ENCODE results near the gene CREB3L4. TPM values are rescaled to one million over a fixed set of nuclear protein-coding genes. Genes with fewer than 3 reads are reported as not detected.

Gene CREB3L4
- total RNA-seq, 2 experiments from 2014 or later: 17.0 to 28.2 TPM

DNA sequence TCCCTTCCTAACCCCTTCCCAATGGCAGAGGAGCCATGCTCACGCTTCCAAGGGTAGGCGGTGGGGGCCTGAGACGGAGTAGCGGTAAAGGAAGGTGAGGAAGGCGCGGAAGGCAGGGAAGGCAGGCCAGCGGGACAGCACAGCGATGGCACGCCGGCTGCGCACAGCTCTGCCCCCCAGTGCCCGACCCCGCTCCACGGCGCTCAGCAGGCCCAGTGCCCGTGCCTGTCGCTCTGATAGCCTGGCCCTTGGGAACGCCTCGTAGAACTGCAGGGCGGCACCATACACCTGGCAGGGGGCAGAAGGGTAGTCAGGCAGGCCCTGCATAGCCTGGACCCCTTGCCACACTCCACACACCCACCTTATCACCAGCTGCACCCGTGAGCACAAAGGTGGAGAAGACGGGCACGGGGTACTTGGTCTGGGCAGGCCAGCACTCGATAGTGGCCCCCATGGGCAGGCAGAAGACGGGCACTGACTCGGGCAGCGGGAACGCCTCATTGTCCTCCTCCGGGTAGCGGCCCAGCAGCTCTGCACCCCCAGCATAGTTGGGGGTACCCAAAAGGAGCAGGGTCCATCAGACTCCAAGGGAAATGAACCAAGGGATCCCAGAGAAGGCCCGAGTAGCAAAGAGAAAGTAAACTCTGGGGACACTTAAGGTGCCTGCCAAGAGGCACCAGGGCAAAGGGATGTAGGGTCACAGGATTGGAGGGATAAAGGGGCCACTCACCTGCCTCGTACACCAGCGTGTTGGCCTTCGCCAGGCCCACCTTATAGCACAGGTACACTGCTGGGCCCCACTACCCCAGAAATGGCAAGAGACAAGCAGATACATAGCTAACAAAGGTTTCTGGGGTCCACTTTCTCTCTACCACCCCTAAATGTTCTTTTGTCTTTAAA lies 25.6 kb upstream of the CREB3L4 start:
- H3K27ac ChIP-seq (ENCODE audit: low read depth, low read length, poor library complexity, severe bottlenecking): no peak overlapping the region
- peaks cover 69% of the 10 kb centered on the region for H3K36me3 ChIP-seq (ENCODE audit: insufficient read depth, low read length)
- no peaks in the 10 kb centered on the region for H3K9me2 ChIP-seq (ENCODE audit: insufficient read depth, low read length)
- H3K4me2 ChIP-seq (ENCODE audit: low read length): no peak overlapping the region
- ChIA-PET CTCF (ENCODE audit: unreplicated experiment) (no interaction called here), POLR2A (no interaction called here)
- H3K79me2 ChIP-seq (ENCODE audit: insufficient read depth, low read depth, low read length): peaks cover 20% of the 10 kb centered on the region
- peaks cover 20% of the 10 kb centered on the region for H3K4me1 ChIP-seq (ENCODE audit: insufficient read depth, low read length, poor library complexity, severe bottlenecking)
- no peak overlapping the region for H3K4me3 ChIP-seq (ENCODE audit: low read depth, low read length, poor library complexity, severe bottlenecking)
- BruUV-seq (replicated peaks): no TSS peak
- no peaks in the 10 kb centered on the region for H4K20me1 ChIP-seq (ENCODE audit: insufficient read depth, low read length)
- H3K9me3 ChIP-seq (ENCODE audit: low read length): no peaks in the 10 kb centered on the region
- no peak for TF ChIP-seq EZH2phosphoT487 (IDR thresholded peaks at IDR 0.05; ENCODE audit: borderline replicate concordance, low read depth, low read length)
- TF ChIP-seq, protein P1, sequence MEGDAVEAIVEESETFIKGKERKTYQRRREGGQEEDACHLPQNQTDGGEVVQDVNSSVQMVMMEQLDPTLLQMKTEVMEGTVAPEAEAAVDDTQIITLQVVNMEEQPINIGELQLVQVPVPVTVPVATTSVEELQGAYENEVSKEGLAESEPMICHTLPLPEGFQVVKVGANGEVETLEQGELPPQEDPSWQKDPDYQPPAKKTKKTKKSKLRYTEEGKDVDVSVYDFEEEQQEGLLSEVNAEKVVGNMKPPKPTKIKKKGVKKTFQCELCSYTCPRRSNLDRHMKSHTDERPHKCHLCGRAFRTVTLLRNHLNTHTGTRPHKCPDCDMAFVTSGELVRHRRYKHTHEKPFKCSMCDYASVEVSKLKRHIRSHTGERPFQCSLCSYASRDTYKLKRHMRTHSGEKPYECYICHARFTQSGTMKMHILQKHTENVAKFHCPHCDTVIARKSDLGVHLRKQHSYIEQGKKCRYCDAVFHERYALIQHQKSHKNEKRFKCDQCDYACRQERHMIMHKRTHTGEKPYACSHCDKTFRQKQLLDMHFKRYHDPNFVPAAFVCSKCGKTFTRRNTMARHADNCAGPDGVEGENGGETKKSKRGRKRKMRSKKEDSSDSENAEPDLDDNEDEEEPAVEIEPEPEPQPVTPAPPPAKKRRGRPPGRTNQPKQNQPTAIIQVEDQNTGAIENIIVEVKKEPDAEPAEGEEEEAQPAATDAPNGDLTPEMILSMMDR (conservative IDR thresholded peaks at IDR 0.05; ENCODE audit: low read length): no peak
- DNase-seq (ENCODE audit: low spot score): no peak
- intact Hi-C loops (cut with micrococcal nuclease; ENCODE audit: unreplicated experiment): no loop called here
- H2AFZ ChIP-seq (ENCODE audit: low read length): no peak overlapping the region

DNA sequence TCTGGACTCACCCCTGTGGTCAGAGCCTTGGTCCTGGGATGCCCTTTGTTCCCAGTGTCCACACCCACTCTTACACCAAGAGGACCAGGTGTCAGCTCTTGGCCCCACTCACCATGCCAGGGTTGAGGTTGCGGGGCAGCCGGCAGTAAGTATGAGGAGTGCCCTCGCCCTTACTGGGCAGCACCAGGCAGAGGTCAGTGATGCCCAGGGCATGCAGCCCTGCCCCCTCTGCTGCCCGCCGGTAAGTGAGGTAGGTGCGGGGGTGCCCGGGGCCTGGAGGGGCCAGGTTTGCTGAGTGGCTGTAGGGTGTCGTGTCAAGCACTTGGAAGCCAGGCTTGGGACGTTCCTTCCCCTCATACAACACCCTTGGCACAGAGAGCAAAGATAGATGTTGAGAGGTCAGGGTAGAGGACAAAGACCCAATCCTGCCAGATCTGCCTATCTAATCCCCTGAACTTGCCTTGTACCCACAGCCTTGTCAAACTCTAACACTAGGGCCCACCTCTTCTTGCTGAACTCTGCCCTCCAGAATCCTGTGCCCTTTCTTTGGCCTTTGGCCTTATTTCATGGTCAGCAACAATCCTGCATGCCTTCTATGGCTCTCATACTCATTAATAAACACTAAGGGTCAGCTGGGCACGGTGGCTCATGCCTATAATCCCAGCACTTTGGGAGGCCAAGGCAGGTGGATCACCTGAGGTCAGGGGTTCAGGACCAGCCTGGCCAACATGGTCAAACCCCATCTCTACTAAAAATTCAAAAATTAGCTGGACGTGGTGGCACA lies 24.7 kb upstream of the CREB3L4 start:
- no peak for TF ChIP-seq EZH2phosphoT487 (IDR thresholded peaks at IDR 0.05; ENCODE audit: borderline replicate concordance, low read depth, low read length)
- TF ChIP-seq, protein P1 (conservative IDR thresholded peaks at IDR 0.05; ENCODE audit: low read length): no peak
- no peak for DNase-seq (ENCODE audit: low spot score)
- Histone ChIP-seq H3K9me3 (ENCODE audit: low read length) (no peaks in the 10 kb centered on the region), H3K79me2 (ENCODE audit: insufficient read depth, low read depth, low read length) (peaks cover 20% of the 10 kb centered on the region), H3K27ac (ENCODE audit: low read depth, low read length, poor library complexity, severe bottlenecking) (no peak overlapping the region), H3K4me2 (ENCODE audit: low read length) (no peak overlapping the region), H4K20me1 (ENCODE audit: insufficient read depth, low read length) (no peaks in the 10 kb centered on the region), H2AFZ (ENCODE audit: low read length) (no peak overlapping the region), H3K4me1 (ENCODE audit: insufficient read depth, low read length, poor library complexity, severe bottlenecking) (peaks cover 29% of the 10 kb centered on the region), H3K9me2 (ENCODE audit: insufficient read depth, low read length) (no peaks in the 10 kb centered on the region), H3K36me3 (ENCODE audit: insufficient read depth, low read length) (peaks cover 68% of the 10 kb centered on the region), H3K4me3 (ENCODE audit: low read depth, low read length, poor library complexity, severe bottlenecking) (no peak overlapping the region)
- intact Hi-C loops (cut with micrococcal nuclease; ENCODE audit: unreplicated experiment): no loop called here
- CTCF ChIA-PET (ENCODE audit: unreplicated experiment): no interaction called here
- POLR2A ChIA-PET: interaction anchor here (3.4 to 4.2 kb wide), 2 partner anchors 14 to 20 kb away, joined by 12 to 32 read pairs; partner anchors contain the start of gene GATAD2B
- BruUV-seq (replicated peaks): no TSS peak

All from OCI-LY7 (cell line).